ENCODE results near the gene ZSCAN30.
"Not testable (repeated sequence)": the region's sequence is repeated elsewhere in the genome, so short reads cannot be mapped to it uniquely, and the experiment has no call there.

- TF ChIP-seq CTCF (IDR thresholded peaks at IDR 0.05; ENCODE audit: extremely low read depth in 1 of 2, insufficient read depth in 1 of 2, low read depth in 1 of 2, low read length in 2 of 2); POLR2A (IDR thresholded peaks at IDR 0.05; ENCODE audit: low read depth, low read length); MYC (IDR thresholded peaks at IDR 0.05; ENCODE audit: low read depth, low read length); POLR2AphosphoS5 (IDR thresholded peaks at IDR 0.05; ENCODE audit: insufficient read depth, low read depth, low read length); EZH2 (IDR thresholded peaks at IDR 0.05; ENCODE audit: borderline replicate concordance, low read depth, low read length, severe bottlenecking): not testable (repeated sequence)
Observed at GRCh38 chr18:35219331-35219730, 70.7 kb downstream of the ZSCAN30 start.

All from endothelial cell of umbilical vein (primary cell).